Stomach (tissue), 9 donors: ENCODE results near the gene IRF2. TPM values are rescaled to one million over a fixed set of nuclear protein-coding genes. Genes with fewer than 3 reads are reported as not detected.
A peak's percentile ranks its signal among the peaks of the same experiment; 100 is the strongest.

Experiments used
- DNase-seq, 2 donors: peaks; one replicate each; pipeline versions ENCODE4 v3.0.0 to v3.0.0-alpha.2; 2013 to 2019
- H3K27ac ChIP-seq, 5 donors: fragments of 200-600 bp in 4 of 5; sonication (generic) in 4 of 5; one replicate each; pipeline ENCODE4 v1.5.1; 2013 to 2019; ENCODE audit warnings: mild to moderate bottlenecking in 1 of 5, moderate library complexity in 1 of 5
- H3K27me3 ChIP-seq, 3 donors: fragments of 200-600 bp; sonication (generic); one replicate each; pipeline ENCODE4 v1.5.1; 2017 to 2019; ENCODE audit warnings: mixed run types in 1 of 3
- H3K36me3 ChIP-seq, 4 donors: fragments of 200-600 bp; sonication (generic); 1 replicate in 3 of 4; 2 replicates in 1 of 4; pipeline ENCODE4 v1.5.1; 2016 to 2019
- H3K4me1 ChIP-seq, 4 donors: fragments of 200-600 bp; sonication (generic); one replicate each; pipeline ENCODE4 v1.5.1; 2016 to 2019
- H3K4me3 ChIP-seq, 4 donors: fragments of 200-600 bp; sonication (generic) in 3 of 4; one replicate each; pipeline ENCODE4 v1.5.1; 2016 to 2019; ENCODE audit warnings: mild to moderate bottlenecking in 1 of 4
- H3K9me3 ChIP-seq, 4 donors: fragments of 200-600 bp; sonication (generic); one replicate each; pipeline ENCODE4 v1.5.1; 2016 to 2019
- EP300 ChIP-seq: sonication (generic); formaldehyde crosslinking; IDR thresholded peaks from one replicate; pipeline ENCODE4 v1.6.1; 2017; ENCODE audit warnings: antibody characterized with exemption
- POLR2A ChIP-seq, 4 donors: fragments of 450-650 bp; IDR thresholded peaks; one replicate each; pipeline ENCODE4 v1.6.1; 2016; ENCODE audit warnings: antibody characterized with exemption in 4 of 4, control low read depth in 2 of 4, mild to moderate bottlenecking in 1 of 4, moderate library complexity in 1 of 4
- POLR2AphosphoS5 ChIP-seq, 3 donors: sonication (generic); formaldehyde crosslinking; IDR thresholded peaks; one replicate each; pipeline ENCODE4 v1.6.1; 2016; ENCODE audit warnings: antibody characterized with exemption in 3 of 3
- WGBS, 5 donors: extraction: QIAGEN DNeasy Blood & Tissue Kit in 3 of 5; methylation state at CpG; one replicate each; pipeline versions ENCODE4 v1.1.5 to v1.1.7; 2013 to 2018; 5-methylcytosine and 5-hydroxymethylcytosine counted together
- intact Hi-C: fragments of 100-400 bp; cut with DNase I; formaldehyde crosslinking; loops from one replicate; pipeline ENCODE4 v1.15.1; 2023; ENCODE audit warnings: low total_unique reads
- polyA plus RNA-seq, 3 donors: library from polyadenylated mRNA; stranded (reverse); fragments of 200-250 nt; gene quantifications; one replicate each; pipeline ENCODE4 v1.2.3, GENCODE V29; 2013
- total RNA-seq, 5 donors: library from RNA; depleted of rRNA; stranded (reverse); fragments of >200 nt; gene quantifications; one replicate each; pipeline versions ENCODE4 v1.1.0 to v1.2.3, GENCODE V29; 2014 to 2016
- TF ChIP-seq, protein P1 (sequence below), 7 experiments: fragments of 450-650 bp in 4 of 7; fragments of 200-600 bp in 3 of 7; sonication (generic) in 3 of 7; IDR thresholded peaks; one replicate each; pipeline ENCODE4 v1.5.1; 2016 to 2019; ENCODE audit warnings: antibody characterized with exemption in 7 of 7, control low read depth in 2 of 7, mild to moderate bottlenecking in 1 of 7
- donor health status: healthy with polysubstance abuse.
- donor health status: Bipolar disorder and iron deficiency.
- donor health status: healthy.

IRF2 gene
- total and polyA plus RNA-seq, 8 donors = 5.5 to 253 (median 29.0) TPM

- intact Hi-C loops = no loop called here
- DNase-seq = no peak
- Histone ChIP-seq H3K27ac (peak overlapping the region in 2 of 5 donors; percentile 11 to 21), H3K36me3 (peaks cover 0 to 12% (median 2%) of the 10 kb centered on the region in 4 donors), H3K27me3 (no peaks in the 10 kb centered on the region), H3K4me1 (peaks cover 31 to 94% (median 69%) of the 10 kb centered on the region in 4 donors), H3K4me3 (no peak overlapping the region), H3K9me3 (no peaks in the 10 kb centered on the region)
- no peak for TF ChIP-seq POLR2A (IDR thresholded peaks at IDR 0.05)
- TF ChIP-seq POLR2AphosphoS5 (IDR thresholded peaks at IDR 0.05) = no peak
- no peak for TF ChIP-seq EP300
- TF ChIP-seq, protein P1, sequence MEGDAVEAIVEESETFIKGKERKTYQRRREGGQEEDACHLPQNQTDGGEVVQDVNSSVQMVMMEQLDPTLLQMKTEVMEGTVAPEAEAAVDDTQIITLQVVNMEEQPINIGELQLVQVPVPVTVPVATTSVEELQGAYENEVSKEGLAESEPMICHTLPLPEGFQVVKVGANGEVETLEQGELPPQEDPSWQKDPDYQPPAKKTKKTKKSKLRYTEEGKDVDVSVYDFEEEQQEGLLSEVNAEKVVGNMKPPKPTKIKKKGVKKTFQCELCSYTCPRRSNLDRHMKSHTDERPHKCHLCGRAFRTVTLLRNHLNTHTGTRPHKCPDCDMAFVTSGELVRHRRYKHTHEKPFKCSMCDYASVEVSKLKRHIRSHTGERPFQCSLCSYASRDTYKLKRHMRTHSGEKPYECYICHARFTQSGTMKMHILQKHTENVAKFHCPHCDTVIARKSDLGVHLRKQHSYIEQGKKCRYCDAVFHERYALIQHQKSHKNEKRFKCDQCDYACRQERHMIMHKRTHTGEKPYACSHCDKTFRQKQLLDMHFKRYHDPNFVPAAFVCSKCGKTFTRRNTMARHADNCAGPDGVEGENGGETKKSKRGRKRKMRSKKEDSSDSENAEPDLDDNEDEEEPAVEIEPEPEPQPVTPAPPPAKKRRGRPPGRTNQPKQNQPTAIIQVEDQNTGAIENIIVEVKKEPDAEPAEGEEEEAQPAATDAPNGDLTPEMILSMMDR (IDR thresholded peaks at IDR 0.05) = no peak
- 49 to 60% (median 57%) methylated on average over 11 of the region's 11 CpGs for WGBS, 5 donors
Measured at GRCh38 chr4:184457535-184458249, 16.7 kb downstream of the IRF2 start.

DNA sequence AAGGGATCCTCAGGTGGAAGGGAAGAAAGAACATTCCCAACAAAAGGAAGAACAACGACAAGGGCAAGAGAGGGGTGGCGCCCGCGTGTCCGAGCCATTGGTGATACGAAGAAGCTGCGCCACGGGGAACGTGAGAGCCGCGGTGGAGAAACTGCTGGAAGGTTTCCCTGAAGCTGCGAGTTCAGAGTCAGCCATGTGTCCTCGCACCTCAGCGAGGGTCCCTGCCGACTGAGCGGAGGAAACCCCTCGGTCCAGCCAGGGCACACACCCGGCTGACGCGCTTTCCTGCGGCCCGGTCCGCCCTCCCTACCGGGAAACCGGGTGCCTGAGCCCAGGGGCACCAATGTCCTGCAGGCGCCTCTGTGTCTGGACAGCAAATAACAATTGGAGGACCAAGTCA lies 18.0 kb downstream of the IRF2 start:
- intact Hi-C loops = no loop called here
- Histone ChIP-seq H3K27ac (no peak overlapping the region), H3K4me1 (peaks cover 32 to 93% (median 71%) of the 10 kb centered on the region in 4 donors), H3K36me3 (peaks cover 0 to 18% (median 8%) of the 10 kb centered on the region in 4 donors), H3K27me3 (no peaks in the 10 kb centered on the region), H3K4me3 (no peak overlapping the region), H3K9me3 (no peaks in the 10 kb centered on the region)
- 95 to 98% (median 97%) methylated on average over 26 of the region's 26 CpGs for WGBS, 5 donors
- TF ChIP-seq POLR2AphosphoS5 (IDR thresholded peaks at IDR 0.05) (no peak), POLR2A (IDR thresholded peaks at IDR 0.05) (no peak), EP300 (no peak)
- TF ChIP-seq, protein P1 (IDR thresholded peaks at IDR 0.05) = no peak
- DNase-seq = no peak

DNA sequence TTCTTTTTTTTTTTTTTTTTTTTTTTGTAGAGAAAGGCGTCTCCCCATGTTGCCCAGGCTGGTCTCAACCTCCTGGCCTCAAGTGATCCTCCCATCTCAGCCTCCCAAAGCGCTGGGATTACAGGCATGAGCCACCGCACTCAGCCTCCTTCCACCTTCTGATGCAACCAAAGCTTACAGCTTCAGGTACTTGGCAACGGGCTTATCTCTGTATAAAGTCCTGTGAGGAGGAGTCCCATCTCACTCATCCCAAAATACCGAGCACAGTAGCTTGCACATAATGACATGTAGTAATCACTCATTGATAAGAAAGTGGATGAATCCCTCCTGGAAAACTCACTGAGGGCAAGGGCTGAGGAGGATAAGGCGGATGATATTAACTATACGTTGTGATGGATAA lies 19.1 kb downstream of the IRF2 start:
- Histone ChIP-seq H3K9me3 (no peaks in the 10 kb centered on the region), H3K27me3 (no peaks in the 10 kb centered on the region), H3K4me1 (peaks cover 41 to 93% (median 71%) of the 10 kb centered on the region in 4 donors), H3K27ac (no peak overlapping the region), H3K36me3 (peaks cover 0 to 18% (median 8%) of the 10 kb centered on the region in 4 donors), H3K4me3 (no peak overlapping the region)
- intact Hi-C loops = no loop called here
- no peak for DNase-seq
- WGBS, 5 donors = 88 to 94% (median 91%) methylated on average over 6 to 7 of the region's 7 CpGs
- TF ChIP-seq POLR2AphosphoS5 (IDR thresholded peaks at IDR 0.05) (no peak), POLR2A (IDR thresholded peaks at IDR 0.05) (no peak), EP300 (no peak)
- TF ChIP-seq, protein P1 (IDR thresholded peaks at IDR 0.05) = no peak

GRCh38 chr4:184453365-184454160 lies 20.8 kb downstream of the IRF2 start:
- Histone ChIP-seq H3K4me3 (peak overlapping the region in 1 of 4 donors; percentile 7), H3K4me1 (peaks cover 58 to 93% (median 79%) of the 10 kb centered on the region in 4 donors), H3K9me3 (no peaks in the 10 kb centered on the region), H3K27me3 (no peaks in the 10 kb centered on the region), H3K27ac (peak overlapping the region; percentile 28 to 80 (median 69)), H3K36me3 (peaks cover 0 to 18% (median 8%) of the 10 kb centered on the region in 4 donors)
- WGBS, 5 donors = 6 to 14% (median 8%) methylated on average over 10 of the region's 10 CpGs
- peak; percentile 49 to 81 for DNase-seq
- TF ChIP-seq POLR2A (IDR thresholded peaks at IDR 0.05) (no peak), POLR2AphosphoS5 (IDR thresholded peaks at IDR 0.05) (peak; percentile 30 to 62 (median 54))
- intact Hi-C loops = no loop called here
